ENCODE results near the gene DDX49. TPM values are rescaled to one million over a fixed set of nuclear protein-coding genes. Genes with fewer than 3 reads are reported as not detected.

DDX49 gene
- total RNA-seq, 2 experiments from 2014 or later: 63.7 to 82.4 TPM

DNA sequence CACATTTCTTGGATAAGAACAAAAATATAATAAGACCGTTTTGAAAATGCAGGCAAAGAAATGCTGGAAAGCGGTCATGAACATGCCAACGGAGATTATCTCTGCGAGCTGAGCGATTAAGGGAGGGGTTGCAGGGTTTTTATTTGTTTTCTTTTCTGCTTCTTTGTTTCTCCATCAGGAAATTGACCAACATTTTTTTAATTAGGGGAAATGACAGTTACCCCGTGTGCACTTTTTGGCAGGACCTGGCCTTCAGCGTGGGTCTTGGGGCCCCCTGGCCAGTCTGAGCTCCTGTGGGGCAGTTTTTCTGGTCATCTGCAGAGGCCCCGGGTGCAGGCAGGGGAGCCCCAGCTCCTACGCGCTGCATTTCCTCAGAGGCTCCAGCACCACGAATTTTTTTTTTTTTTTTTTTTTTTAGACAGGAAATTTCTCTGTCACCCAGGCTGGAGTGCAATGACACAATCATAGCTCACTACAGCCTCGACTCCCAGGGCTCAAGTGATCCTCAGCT lies 52.8 kb downstream of the DDX49 start:
- Histone ChIP-seq H3K9me3 (ENCODE audit: low read length) (no peaks in the 10 kb centered on the region), H3K4me3 (ENCODE audit: low read depth, low read length, poor library complexity, severe bottlenecking) (no peak overlapping the region), H3K4me2 (ENCODE audit: low read length) (no peak overlapping the region), H4K20me1 (ENCODE audit: insufficient read depth, low read length) (no peaks in the 10 kb centered on the region), H3K79me2 (ENCODE audit: insufficient read depth, low read depth, low read length) (no peaks in the 10 kb centered on the region), H3K9me2 (ENCODE audit: insufficient read depth, low read length) (no peaks in the 10 kb centered on the region), H3K27ac (ENCODE audit: low read depth, low read length, poor library complexity, severe bottlenecking) (no peak overlapping the region), H3K36me3 (ENCODE audit: insufficient read depth, low read length) (no peaks in the 10 kb centered on the region), H2AFZ (ENCODE audit: low read length) (no peak overlapping the region), H3K4me1 (ENCODE audit: insufficient read depth, low read length, poor library complexity, severe bottlenecking) (no peaks in the 10 kb centered on the region)
- POLR2A ChIA-PET: no interaction called here
- intact Hi-C loops (cut with micrococcal nuclease; ENCODE audit: unreplicated experiment): no loop called here
- CTCF ChIA-PET (ENCODE audit: unreplicated experiment): no interaction called here
- DNase-seq (ENCODE audit: low spot score): no peak
- no peak for TF ChIP-seq EZH2phosphoT487 (IDR thresholded peaks at IDR 0.05; ENCODE audit: borderline replicate concordance, low read depth, low read length)
- TF ChIP-seq, protein P1, sequence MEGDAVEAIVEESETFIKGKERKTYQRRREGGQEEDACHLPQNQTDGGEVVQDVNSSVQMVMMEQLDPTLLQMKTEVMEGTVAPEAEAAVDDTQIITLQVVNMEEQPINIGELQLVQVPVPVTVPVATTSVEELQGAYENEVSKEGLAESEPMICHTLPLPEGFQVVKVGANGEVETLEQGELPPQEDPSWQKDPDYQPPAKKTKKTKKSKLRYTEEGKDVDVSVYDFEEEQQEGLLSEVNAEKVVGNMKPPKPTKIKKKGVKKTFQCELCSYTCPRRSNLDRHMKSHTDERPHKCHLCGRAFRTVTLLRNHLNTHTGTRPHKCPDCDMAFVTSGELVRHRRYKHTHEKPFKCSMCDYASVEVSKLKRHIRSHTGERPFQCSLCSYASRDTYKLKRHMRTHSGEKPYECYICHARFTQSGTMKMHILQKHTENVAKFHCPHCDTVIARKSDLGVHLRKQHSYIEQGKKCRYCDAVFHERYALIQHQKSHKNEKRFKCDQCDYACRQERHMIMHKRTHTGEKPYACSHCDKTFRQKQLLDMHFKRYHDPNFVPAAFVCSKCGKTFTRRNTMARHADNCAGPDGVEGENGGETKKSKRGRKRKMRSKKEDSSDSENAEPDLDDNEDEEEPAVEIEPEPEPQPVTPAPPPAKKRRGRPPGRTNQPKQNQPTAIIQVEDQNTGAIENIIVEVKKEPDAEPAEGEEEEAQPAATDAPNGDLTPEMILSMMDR (conservative IDR thresholded peaks at IDR 0.05; ENCODE audit: low read length): no peak
- no TSS peak for BruUV-seq (replicated peaks)

GRCh38 chr19:18972851-18973250 lies 53.3 kb downstream of the DDX49 start:
- Histone ChIP-seq H2AFZ (ENCODE audit: low read length) (no peak overlapping the region), H3K27ac (ENCODE audit: low read depth, low read length, poor library complexity, severe bottlenecking) (no peak overlapping the region), H3K4me1 (ENCODE audit: insufficient read depth, low read length, poor library complexity, severe bottlenecking) (no peaks in the 10 kb centered on the region), H3K9me3 (ENCODE audit: low read length) (no peaks in the 10 kb centered on the region), H3K9me2 (ENCODE audit: insufficient read depth, low read length) (no peaks in the 10 kb centered on the region), H4K20me1 (ENCODE audit: insufficient read depth, low read length) (no peaks in the 10 kb centered on the region), H3K36me3 (ENCODE audit: insufficient read depth, low read length) (no peaks in the 10 kb centered on the region), H3K79me2 (ENCODE audit: insufficient read depth, low read depth, low read length) (no peaks in the 10 kb centered on the region), H3K4me3 (ENCODE audit: low read depth, low read length, poor library complexity, severe bottlenecking) (no peak overlapping the region), H3K4me2 (ENCODE audit: low read length) (no peak overlapping the region)
- TF ChIP-seq, protein P1 (conservative IDR thresholded peaks at IDR 0.05; ENCODE audit: low read length): no peak
- no peak for TF ChIP-seq EZH2phosphoT487 (IDR thresholded peaks at IDR 0.05; ENCODE audit: borderline replicate concordance, low read depth, low read length)
- ChIA-PET POLR2A (no interaction called here), CTCF (ENCODE audit: unreplicated experiment) (no interaction called here)
- no peak for DNase-seq (ENCODE audit: low spot score)
- BruUV-seq (replicated peaks): no TSS peak
- intact Hi-C loops (cut with micrococcal nuclease; ENCODE audit: unreplicated experiment): no loop called here

DNA sequence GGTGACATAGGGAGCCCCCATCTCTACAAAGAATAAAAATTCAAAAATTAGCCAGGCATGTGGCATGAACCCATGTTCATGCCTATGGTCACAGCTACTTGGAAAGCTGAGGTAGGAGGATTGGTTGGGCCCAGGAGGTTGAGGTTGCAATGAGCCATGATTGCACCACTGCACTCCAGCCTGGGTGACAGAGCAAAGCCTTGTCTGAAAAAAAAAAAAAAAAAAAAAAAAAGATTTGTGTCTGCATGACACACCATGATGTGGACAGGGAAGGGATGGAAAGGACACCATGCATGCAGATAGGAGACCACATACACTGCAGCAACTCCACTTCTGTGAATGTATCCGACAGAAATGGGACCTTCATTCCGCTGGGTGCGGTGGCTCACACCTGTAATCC lies 55.5 kb downstream of the DDX49 start:
- BruUV-seq (replicated peaks): no TSS peak
- H3K27ac ChIP-seq (ENCODE audit: low read depth, low read length, poor library complexity, severe bottlenecking): no peak overlapping the region
- CTCF ChIA-PET (ENCODE audit: unreplicated experiment): no interaction called here
- no peaks in the 10 kb centered on the region for H3K36me3 ChIP-seq (ENCODE audit: insufficient read depth, low read length)
- DNase-seq (ENCODE audit: low spot score): no peak
- H2AFZ ChIP-seq (ENCODE audit: low read length): no peak overlapping the region
- H3K4me2 ChIP-seq (ENCODE audit: low read length): no peak overlapping the region
- no peaks in the 10 kb centered on the region for H3K79me2 ChIP-seq (ENCODE audit: insufficient read depth, low read depth, low read length)
- no peaks in the 10 kb centered on the region for H3K9me3 ChIP-seq (ENCODE audit: low read length)
- POLR2A ChIA-PET: no interaction called here
- H3K4me1 ChIP-seq (ENCODE audit: insufficient read depth, low read length, poor library complexity, severe bottlenecking): no peaks in the 10 kb centered on the region
- no peak for TF ChIP-seq EZH2phosphoT487 (IDR thresholded peaks at IDR 0.05; ENCODE audit: borderline replicate concordance, low read depth, low read length)
- TF ChIP-seq, protein P1 (conservative IDR thresholded peaks at IDR 0.05; ENCODE audit: low read length): no peak
- intact Hi-C loops (cut with micrococcal nuclease; ENCODE audit: unreplicated experiment): no loop called here
- H4K20me1 ChIP-seq (ENCODE audit: insufficient read depth, low read length): no peaks in the 10 kb centered on the region
- no peaks in the 10 kb centered on the region for H3K9me2 ChIP-seq (ENCODE audit: insufficient read depth, low read length)
- H3K4me3 ChIP-seq (ENCODE audit: low read depth, low read length, poor library complexity, severe bottlenecking): no peak overlapping the region

All from OCI-LY7 (cell line).